WTC11 (cell line): ENCODE results near the gene LRIT3.

Experiments used
- AFF4 ChIP-seq: sonication (generic); formaldehyde crosslinking; IDR thresholded peaks from 2 replicates; pipeline ENCODE4 v1.8.1; 2023; ENCODE audit warnings: mild to moderate bottlenecking, missing genetic modification reagents, borderline replicate concordance
- ATF2 ChIP-seq: sonication (generic); formaldehyde crosslinking; IDR thresholded peaks from 2 replicates; pipeline ENCODE4 v1.8.1; 2022; ENCODE audit warnings: low read depth, missing genetic modification reagents, borderline replicate concordance
- CREM ChIP-seq: sonication (generic); formaldehyde crosslinking; IDR thresholded peaks from 2 replicates; pipeline ENCODE4 v1.8.1; 2022; ENCODE audit warnings: mild to moderate bottlenecking, missing genetic modification reagents, moderate library complexity
- CTCF ChIP-seq: fragments of 200-600 bp; IDR thresholded peaks from 2 replicates; pipeline ENCODE4 v1.8.0; 2022; ENCODE audit warnings: antibody characterized with exemption
- E2F1 ChIP-seq: sonication (generic); formaldehyde crosslinking; IDR thresholded peaks from 2 replicates; pipeline ENCODE4 v1.8.0; 2022; ENCODE audit warnings: mild to moderate bottlenecking, missing genetic modification reagents
- ELF4 ChIP-seq: sonication (generic); formaldehyde crosslinking; IDR thresholded peaks from 2 replicates; pipeline ENCODE4 v1.8.1; 2022; ENCODE audit warnings: low read depth, mild to moderate bottlenecking, moderate library complexity, missing genetic modification reagents
- JUN ChIP-seq: sonication (generic); formaldehyde crosslinking; IDR thresholded peaks from 2 replicates; pipeline ENCODE4 v1.8.0; 2023; ENCODE audit warnings: mild to moderate bottlenecking, missing genetic modification reagents
- MAX ChIP-seq: sonication (generic); formaldehyde crosslinking; IDR thresholded peaks from 2 replicates; pipeline ENCODE4 v1.8.0; 2022; ENCODE audit warnings: mild to moderate bottlenecking, missing genetic modification reagents
- SP1 ChIP-seq: sonication (generic); formaldehyde crosslinking; conservative IDR thresholded peaks from 2 replicates; pipeline ENCODE4 v1.8.1; 2022; ENCODE audit warnings: missing genetic modification reagents
- USF1 ChIP-seq: sonication (generic); formaldehyde crosslinking; IDR thresholded peaks from 2 replicates; pipeline ENCODE4 v1.8.0; 2022; ENCODE audit warnings: mild to moderate bottlenecking, missing genetic modification reagents
- ZNF121 ChIP-seq: sonication (generic); formaldehyde crosslinking; IDR thresholded peaks from 2 replicates; pipeline ENCODE4 v1.8.0; 2023; ENCODE audit warnings: missing genetic modification reagents
- ZNF232 ChIP-seq: sonication (generic); formaldehyde crosslinking; IDR thresholded peaks from 2 replicates; pipeline ENCODE4 v1.8.0; 2022; ENCODE audit warnings: mild to moderate bottlenecking, missing genetic modification reagents

GRCh38 chr4:109810552-109811387 lies 37.1 kb upstream of the LRIT3 start:
- TF ChIP-seq CTCF = no peak
- TF ChIP-seq MAX = no peak
- no peak for TF ChIP-seq AFF4 (CRISPR knock-in tag)
- no peak for TF ChIP-seq ZNF121 (CRISPR knock-in tag)
- TF ChIP-seq ZNF232 = no peak
- TF ChIP-seq SP1 (CRISPR knock-in tag) = no peak
- TF ChIP-seq USF1 (CRISPR knock-in tag) = no peak
- TF ChIP-seq ELF4 = no peak
- no peak for TF ChIP-seq E2F1
- no peak for TF ChIP-seq CREM (CRISPR knock-in tag)
- TF ChIP-seq ATF2 (CRISPR knock-in tag) = no peak
- TF ChIP-seq JUN (CRISPR knock-in tag) = no peak
